Peyer's patch (tissue), 4 donors: ENCODE measurements around the gene GDAP2.

ENCODE experiments used
- POLR2A ChIP-seq, 2 donors: fragments of 450-650 bp; IDR thresholded peaks; one replicate each; pipeline ENCODE4 v1.5.1; 2017; ENCODE audit warnings: antibody characterized with exemption in 2 of 2, mild to moderate bottlenecking in 2 of 2, moderate library complexity in 2 of 2
- TF ChIP-seq, protein P1 (sequence below), 6 experiments: fragments of 450-650 bp in 4 of 6; fragments of 200-600 bp in 2 of 6; sonication (generic) in 1 of 6; IDR thresholded peaks; one replicate each; pipeline ENCODE4 v1.5.1; 2017 to 2019; ENCODE audit warnings: antibody characterized with exemption in 6 of 6, mild to moderate bottlenecking in 3 of 6, moderate library complexity in 1 of 6

DNA sequence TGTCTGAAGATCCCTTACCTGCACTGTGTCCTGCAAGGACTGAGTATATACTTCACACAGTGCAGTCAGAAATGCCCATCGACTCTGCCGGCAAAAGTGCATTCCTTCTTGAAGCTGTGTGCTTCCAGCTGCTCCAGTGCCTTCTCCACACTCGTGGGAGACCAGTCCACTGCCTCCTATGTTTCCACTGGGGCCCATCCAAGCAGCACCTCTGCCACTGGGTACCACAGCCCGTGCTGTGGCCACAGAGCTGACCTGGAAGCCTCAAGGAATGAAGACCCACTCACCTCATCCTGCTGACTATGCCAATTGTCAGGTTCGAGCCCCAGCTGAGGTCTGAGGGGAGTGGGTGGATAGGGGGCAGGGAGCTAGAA is 108.1 kb downstream of the GDAP2 start:
- TF ChIP-seq, protein P1, sequence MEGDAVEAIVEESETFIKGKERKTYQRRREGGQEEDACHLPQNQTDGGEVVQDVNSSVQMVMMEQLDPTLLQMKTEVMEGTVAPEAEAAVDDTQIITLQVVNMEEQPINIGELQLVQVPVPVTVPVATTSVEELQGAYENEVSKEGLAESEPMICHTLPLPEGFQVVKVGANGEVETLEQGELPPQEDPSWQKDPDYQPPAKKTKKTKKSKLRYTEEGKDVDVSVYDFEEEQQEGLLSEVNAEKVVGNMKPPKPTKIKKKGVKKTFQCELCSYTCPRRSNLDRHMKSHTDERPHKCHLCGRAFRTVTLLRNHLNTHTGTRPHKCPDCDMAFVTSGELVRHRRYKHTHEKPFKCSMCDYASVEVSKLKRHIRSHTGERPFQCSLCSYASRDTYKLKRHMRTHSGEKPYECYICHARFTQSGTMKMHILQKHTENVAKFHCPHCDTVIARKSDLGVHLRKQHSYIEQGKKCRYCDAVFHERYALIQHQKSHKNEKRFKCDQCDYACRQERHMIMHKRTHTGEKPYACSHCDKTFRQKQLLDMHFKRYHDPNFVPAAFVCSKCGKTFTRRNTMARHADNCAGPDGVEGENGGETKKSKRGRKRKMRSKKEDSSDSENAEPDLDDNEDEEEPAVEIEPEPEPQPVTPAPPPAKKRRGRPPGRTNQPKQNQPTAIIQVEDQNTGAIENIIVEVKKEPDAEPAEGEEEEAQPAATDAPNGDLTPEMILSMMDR (IDR thresholded peaks at IDR 0.05), result no peak
- TF ChIP-seq POLR2A (IDR thresholded peaks at IDR 0.05), result no peak
